Stimulated activated naive CD8-positive, alpha-beta T cell treated with anti-CD3 and anti-CD28 coated beads, Interleukin-15, amount 100 ng/mL, for 72 hours (primary cell): ENCODE measurements around the gene CARD19.

Experiments used
- ATAC-seq: fragments of 150-1000 bp; cut with Tn5 transposase; 2 replicates; pipeline ENCODE4 v1.10.0; 2021; ENCODE audit warnings: mild to moderate bottlenecking, moderate library complexity
- DNase-seq, 2 donors: peaks; one replicate each; pipeline ENCODE4 v3.0.0; 2021 to 2022
- H3K27ac Mint-ChIP-seq, 2 donors: one replicate each; pipeline ENCODE4 v1.8.0; 2022; ENCODE audit warnings: mild to moderate bottlenecking in 2 of 2, mixed read lengths in 2 of 2, moderate library complexity in 2 of 2
- H3K27me3 Mint-ChIP-seq: one replicate; pipeline ENCODE4 v1.8.0; 2022; ENCODE audit warnings: mixed read lengths
- H3K4me1 Mint-ChIP-seq: one replicate; pipeline ENCODE4 v1.8.0; 2022; ENCODE audit warnings: mild to moderate bottlenecking, mixed read lengths
- H3K4me3 Mint-ChIP-seq, 2 donors: one replicate each; pipeline ENCODE4 v1.8.0; 2022; ENCODE audit warnings: mild to moderate bottlenecking in 2 of 2, mixed read lengths in 2 of 2, moderate library complexity in 1 of 2
- H3K9me3 Mint-ChIP-seq, 2 donors: one replicate each; pipeline ENCODE4 v1.8.0; 2022; ENCODE audit warnings: mixed read lengths in 2 of 2

CARD19 gene

GRCh38 chr9:93155716-93156474 is 59.9 kb downstream of the CARD19 start:
- Mint-ChIP-seq H3K9me3 (no peaks in the 10 kb centered on the region), H3K4me3 (no peak overlapping the region), H3K27me3 (no peaks in the 10 kb centered on the region), H3K4me1 (peaks cover 22% of the 10 kb centered on the region), H3K27ac (peak overlapping the region in 1 of 2 donors; percentile 33)
- ATAC-seq: no peak
- DNase-seq: no peak

- Mint-ChIP-seq H3K9me3 (no peaks in the 10 kb centered on the region), H3K27ac (peak overlapping the region in 1 of 2 donors; percentile 86), H3K4me1 (peaks cover 22% of the 10 kb centered on the region), H3K27me3 (no peaks in the 10 kb centered on the region), H3K4me3 (no peak overlapping the region)
- DNase-seq: peak in 1 of 2 donors; percentile 53
- peak; percentile 89 for ATAC-seq
These were observed 60.5 kb downstream of the CARD19 start for GRCh38 chr9:93156475-93157008.

- H3K27ac Mint-ChIP-seq: no peak overlapping the region
- H3K27me3 Mint-ChIP-seq: no peaks in the 10 kb centered on the region
- H3K4me1 Mint-ChIP-seq: peaks cover 22% of the 10 kb centered on the region
- ATAC-seq (peak; percentile 86), DNase-seq (peak; percentile 73 to 78)
- H3K4me3 Mint-ChIP-seq: no peak overlapping the region
- no peaks in the 10 kb centered on the region for H3K9me3 Mint-ChIP-seq
These were observed 63.8 kb downstream of the CARD19 start for GRCh38 chr9:93159601-93160471.

GRCh38 chr9:93161786-93162562 is 66.0 kb downstream of the CARD19 start:
- no peak overlapping the region for H3K27ac Mint-ChIP-seq
- no peak overlapping the region for H3K4me3 Mint-ChIP-seq
- no peaks in the 10 kb centered on the region for H3K9me3 Mint-ChIP-seq
- H3K27me3 Mint-ChIP-seq: no peaks in the 10 kb centered on the region
- no peak for DNase-seq
- H3K4me1 Mint-ChIP-seq: peaks cover 11% of the 10 kb centered on the region
- no peak for ATAC-seq
